Measurements from ENCODE around the gene ECSIT. TPM values are rescaled to one million over a fixed set of nuclear protein-coding genes. Genes with fewer than 3 reads are reported as not detected.
A peak's percentile ranks its signal among the peaks of the same experiment; 100 is the strongest.

Gene ECSIT
- polyA plus RNA-seq, 1 donor (not counting 4 experiments of a cell fraction or from before 2014, with no cell fraction given), result 16.0 TPM

DNA sequence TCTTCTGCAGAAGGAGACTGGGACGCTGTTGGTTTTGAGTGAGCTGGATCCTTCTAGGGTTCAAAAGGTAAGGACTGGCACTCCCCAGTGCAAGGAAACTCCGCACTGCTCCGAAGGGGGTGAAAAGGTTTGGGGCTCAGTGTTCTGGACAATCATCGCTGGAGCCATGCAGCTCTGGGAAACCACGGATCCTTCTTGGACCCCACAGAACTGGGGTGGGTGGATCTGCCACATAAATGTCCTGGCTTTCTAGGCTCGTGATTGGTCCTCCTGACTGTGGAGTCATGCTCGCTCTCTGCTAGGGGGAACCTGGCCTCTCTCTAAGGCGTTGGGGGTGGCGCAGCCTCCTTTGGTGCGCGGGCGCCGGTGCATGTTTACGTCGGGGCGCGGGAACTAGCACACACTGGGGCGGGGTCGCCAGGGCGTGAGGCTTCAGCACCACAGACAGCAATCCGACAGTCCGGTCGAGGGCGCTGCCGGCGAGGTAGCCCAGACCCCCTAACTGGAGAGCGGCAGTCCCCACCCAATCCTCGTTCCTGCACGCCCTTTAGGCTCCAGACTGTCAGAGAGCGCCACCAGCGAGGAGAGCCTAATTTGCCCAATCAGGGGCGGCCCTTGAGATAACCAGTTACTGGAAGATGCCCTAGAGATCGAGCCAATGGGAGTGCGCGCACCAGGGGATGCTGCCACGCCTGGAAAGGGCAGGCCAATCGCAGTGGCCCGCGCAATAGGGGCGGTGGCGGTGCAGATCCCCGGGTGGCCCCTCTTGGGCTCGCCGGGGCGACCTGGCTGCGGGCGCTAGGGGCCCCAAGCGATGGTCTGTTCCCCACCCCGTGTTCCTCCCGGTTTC, 47.2 kb downstream of the ECSIT start:
- Histone ChIP-seq H3K36me3 (ENCODE audit: control insufficient read depth in 2 of 2, extremely low read depth in 1 of 2, insufficient read depth in 2 of 2, low read length in 2 of 2) (no peaks in the 10 kb centered on the region), H3K79me2 (ENCODE audit: control insufficient read depth, insufficient read depth, low read length) (no peaks in the 10 kb centered on the region), H3K9ac (ENCODE audit: control insufficient read depth, extremely low read depth, insufficient read depth, low read length) (no peak overlapping the region), H4K20me1 (ENCODE audit: control insufficient read depth, extremely low read depth, insufficient read depth, low read length) (peaks cover 2% of the 10 kb centered on the region), H3K9me1 (ENCODE audit: control insufficient read depth, extremely low read depth, insufficient read depth, low read length) (no peaks in the 10 kb centered on the region), H3K27me3 (ENCODE audit: control insufficient read depth, extremely low read depth, insufficient read depth, low read length) (peaks cover 41% of the 10 kb centered on the region), H3K4me2 (ENCODE audit: control insufficient read depth, extremely low read depth, insufficient read depth, low read depth, low read length) (no peak overlapping the region), H3K4me3 (ENCODE audit: control insufficient read depth in 2 of 3, extremely low read depth in 1 of 3, insufficient read depth in 2 of 3, low read depth in 1 of 3, low read length in 3 of 3) (peak overlapping the region; percentile 33 to 40 (median 34)), H3K9me3 (ENCODE audit: control insufficient read depth, low read depth, low read length) (no peaks in the 10 kb centered on the region), H3K4me1 (ENCODE audit: control insufficient read depth, extremely low read depth, insufficient read depth, low read length) (peaks cover 2% of the 10 kb centered on the region), H3K27ac (ENCODE audit: control insufficient read depth, insufficient read depth, low read length) (no peak overlapping the region), H2AFZ (ENCODE audit: control insufficient read depth, low read length) (no peak overlapping the region)
- TF ChIP-seq EZH2 (IDR thresholded peaks at IDR 0.05; ENCODE audit: low read length), result peak; percentile 96
- TF ChIP-seq, protein P1, sequence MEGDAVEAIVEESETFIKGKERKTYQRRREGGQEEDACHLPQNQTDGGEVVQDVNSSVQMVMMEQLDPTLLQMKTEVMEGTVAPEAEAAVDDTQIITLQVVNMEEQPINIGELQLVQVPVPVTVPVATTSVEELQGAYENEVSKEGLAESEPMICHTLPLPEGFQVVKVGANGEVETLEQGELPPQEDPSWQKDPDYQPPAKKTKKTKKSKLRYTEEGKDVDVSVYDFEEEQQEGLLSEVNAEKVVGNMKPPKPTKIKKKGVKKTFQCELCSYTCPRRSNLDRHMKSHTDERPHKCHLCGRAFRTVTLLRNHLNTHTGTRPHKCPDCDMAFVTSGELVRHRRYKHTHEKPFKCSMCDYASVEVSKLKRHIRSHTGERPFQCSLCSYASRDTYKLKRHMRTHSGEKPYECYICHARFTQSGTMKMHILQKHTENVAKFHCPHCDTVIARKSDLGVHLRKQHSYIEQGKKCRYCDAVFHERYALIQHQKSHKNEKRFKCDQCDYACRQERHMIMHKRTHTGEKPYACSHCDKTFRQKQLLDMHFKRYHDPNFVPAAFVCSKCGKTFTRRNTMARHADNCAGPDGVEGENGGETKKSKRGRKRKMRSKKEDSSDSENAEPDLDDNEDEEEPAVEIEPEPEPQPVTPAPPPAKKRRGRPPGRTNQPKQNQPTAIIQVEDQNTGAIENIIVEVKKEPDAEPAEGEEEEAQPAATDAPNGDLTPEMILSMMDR (optimal IDR thresholded peaks at IDR 0.05 in 1 of 3, IDR thresholded peaks at IDR 0.05 in 1 of 3, conservative IDR thresholded peaks at IDR 0.05 in 1 of 3; ENCODE audit: extremely low read depth in 1 of 3, insufficient read depth in 2 of 3, low read length in 3 of 3), result no peak
- FAIRE-seq (no peak), DNase-seq (ENCODE audit: low read depth, low spot score) (peak; percentile 48)
- dilution Hi-C loops (cut with MboI; ENCODE audit: extremely low pct_ligation_motif_present, low sequenced_read_pairs), result no loop called here

DNA sequence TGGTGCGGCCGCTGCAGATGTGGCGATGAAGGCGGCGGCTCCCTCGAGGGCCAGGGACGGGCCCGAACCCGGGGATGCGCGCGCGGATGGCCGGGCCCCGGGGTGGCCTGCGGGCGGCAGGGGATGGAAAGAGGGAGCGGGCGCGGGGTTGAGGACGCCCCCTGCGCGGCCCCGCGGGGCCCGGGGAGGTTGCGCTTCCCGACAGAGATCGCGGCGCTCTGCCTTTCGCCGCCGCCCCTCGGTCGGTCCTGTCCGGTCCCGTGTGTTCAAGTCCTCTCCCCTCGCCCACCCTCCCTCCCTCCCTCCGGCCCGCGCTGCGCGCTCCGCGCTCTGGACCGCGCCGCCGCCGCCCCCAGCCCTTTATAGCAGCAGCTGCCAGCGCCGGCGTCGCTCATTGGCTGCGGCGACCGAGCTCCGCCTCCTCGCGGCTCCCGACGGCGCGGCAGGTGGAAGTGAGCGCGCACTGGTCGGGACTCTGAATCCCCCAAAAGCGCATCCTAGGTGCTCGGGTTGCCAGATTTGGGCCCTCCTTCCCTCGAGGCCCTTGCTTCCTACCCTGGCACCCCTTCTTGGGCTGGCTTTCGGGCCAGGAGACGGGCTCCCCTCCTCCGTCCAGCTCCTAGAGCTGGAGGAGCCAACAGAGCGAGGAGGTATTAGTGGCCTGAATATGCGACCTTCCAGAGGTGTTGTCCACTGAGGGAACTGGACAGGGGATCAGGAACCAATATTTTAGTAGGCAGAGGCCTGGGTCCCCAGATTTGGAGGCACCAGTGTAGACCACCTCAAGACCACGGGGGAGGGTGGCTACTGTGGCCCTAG, 48.0 kb downstream of the ECSIT start, which contains the start of gene ELAVL3:
Gene ELAVL3, minus strand, starts transcription at position 332 of the 819 bp plus-strand sequence. CDS start 438 bp downstream, outside the sequence.
- Histone ChIP-seq H3K9ac (ENCODE audit: control insufficient read depth, extremely low read depth, insufficient read depth, low read length) (no peak within 1 kb of the TSS), H3K4me3 (ENCODE audit: control insufficient read depth in 2 of 3, extremely low read depth in 1 of 3, insufficient read depth in 2 of 3, low read depth in 1 of 3, low read length in 3 of 3) (peak within 1 kb of the TSS in 1 of 3 experiments; percentile 34), H3K27ac (ENCODE audit: control insufficient read depth, insufficient read depth, low read length) (no peak within 1 kb of the TSS), H4K20me1 (ENCODE audit: control insufficient read depth, extremely low read depth, insufficient read depth, low read length) (peaks cover 2% of the 10 kb centered on the region), H3K9me3 (ENCODE audit: control insufficient read depth, low read depth, low read length) (no peaks in the 10 kb centered on the region), H3K79me2 (ENCODE audit: control insufficient read depth, insufficient read depth, low read length) (no peaks in the 10 kb centered on the region), H3K9me1 (ENCODE audit: control insufficient read depth, extremely low read depth, insufficient read depth, low read length) (no peaks in the 10 kb centered on the region), H3K27me3 (ENCODE audit: control insufficient read depth, extremely low read depth, insufficient read depth, low read length) (peaks cover 41% of the 10 kb centered on the region), H3K4me1 (ENCODE audit: control insufficient read depth, extremely low read depth, insufficient read depth, low read length) (peaks cover 2% of the 10 kb centered on the region), H3K36me3 (ENCODE audit: control insufficient read depth in 2 of 2, extremely low read depth in 1 of 2, insufficient read depth in 2 of 2, low read length in 2 of 2) (no peaks in the 10 kb centered on the region), H2AFZ (ENCODE audit: control insufficient read depth, low read length) (no peak within 1 kb of the TSS), H3K4me2 (ENCODE audit: control insufficient read depth, extremely low read depth, insufficient read depth, low read depth, low read length) (no peak within 1 kb of the TSS)
- FAIRE-seq (no peak), DNase-seq (ENCODE audit: low read depth, low spot score) (no peak)
- dilution Hi-C loops (cut with MboI; ENCODE audit: extremely low pct_ligation_motif_present, low sequenced_read_pairs), result no loop called here
- TF ChIP-seq, protein P1 (optimal IDR thresholded peaks at IDR 0.05 in 1 of 3, IDR thresholded peaks at IDR 0.05 in 1 of 3, conservative IDR thresholded peaks at IDR 0.05 in 1 of 3; ENCODE audit: extremely low read depth in 1 of 3, insufficient read depth in 2 of 3, low read length in 3 of 3), result no peak
- no peak for TF ChIP-seq EZH2 (IDR thresholded peaks at IDR 0.05; ENCODE audit: low read length)

All from keratinocyte (primary cell).